ENCODE results near the gene HES7.

- no peak for TF ChIP-seq REST (IDR thresholded peaks at IDR 0.05; ENCODE audit: low read depth, low read length)
- TF ChIP-seq MAX (IDR thresholded peaks at IDR 0.05; ENCODE audit: low read depth): no peak
- TF ChIP-seq JUND (IDR thresholded peaks at IDR 0.05): no peak
- TF ChIP-seq TCF12 (IDR thresholded peaks at IDR 0.05): no peak
- no peak for TF ChIP-seq CHD2 (IDR thresholded peaks at IDR 0.05; ENCODE audit: low read length, partially characterized antibody)
- no peak for TF ChIP-seq POLR2AphosphoS5 (IDR thresholded peaks at IDR 0.05; ENCODE audit: low read depth, low read length)
- no peak for TF ChIP-seq MEF2A (IDR thresholded peaks at IDR 0.05; ENCODE audit: borderline replicate concordance, low read depth)
- no peak for TF ChIP-seq CTCF (IDR thresholded peaks at IDR 0.05)
- no peak for TF ChIP-seq RXRA (IDR thresholded peaks at IDR 0.05; ENCODE audit: borderline replicate concordance, low read depth)
- no peak for TF ChIP-seq IRF3 (IDR thresholded peaks at IDR 0.05; ENCODE audit: low read depth, low read length)
Observed at GRCh38 chr17:8117367-8117979, 6.4 kb downstream of the HES7 start.

Measured in SK-N-SH (cell line).